NT2/D1 (cell line): ENCODE measurements around the gene CACNA1H.
"Not testable (repeated sequence)": the region's sequence is repeated elsewhere in the genome, so short reads cannot be mapped to it uniquely, and the experiment has no call there.

Source experiments
- SUZ12 ChIP-seq: IDR thresholded peaks from 2 replicates; pipeline ENCODE4 v1.6.1; 2011; ENCODE audit not compliant: insufficient read length, insufficient read depth; ENCODE audit errors: extremely low read depth
- YY1 ChIP-seq: IDR thresholded peaks from 2 replicates; pipeline ENCODE4 v1.6.1; 2011; ENCODE audit not compliant: insufficient read length, insufficient read depth
- ZNF274 ChIP-seq: IDR thresholded peaks from 2 replicates; pipeline ENCODE4 v1.6.1; 2011; ENCODE audit warnings: mild to moderate bottlenecking, low read depth, low read length

- TF ChIP-seq YY1, ZNF274, SUZ12: not testable (repeated sequence)
These were observed 76.6 kb downstream of the CACNA1H start for GRCh38 chr16:1229476-1229875.
